Ascending aorta (tissue), 2 donors: ENCODE measurements around the gene OSBPL8. TPM values are rescaled to one million over a fixed set of nuclear protein-coding genes. Genes with fewer than 3 reads are reported as not detected.

ENCODE experiments used
- DNase-seq, 2 donors: peaks; one replicate each; pipeline ENCODE4 v3.0.0-alpha.2; 2019; ENCODE audit warnings: low spot score in 2 of 2
- H3K27ac ChIP-seq, 2 donors: fragments of 200-600 bp; sonication (generic); one replicate each; pipeline ENCODE4 v1.5.1; 2016 to 2017; ENCODE audit warnings: mild to moderate bottlenecking in 1 of 2
- H3K27me3 ChIP-seq: fragments of 200-600 bp; sonication (generic); one replicate; pipeline ENCODE4 v1.5.1; 2017
- H3K36me3 ChIP-seq, 2 donors: fragments of 200-600 bp; sonication (generic); one replicate each; pipeline ENCODE4 v1.5.1; 2016
- H3K4me1 ChIP-seq, 2 donors: fragments of 200-600 bp; sonication (generic); one replicate each; pipeline ENCODE4 v1.5.1; 2016 to 2017; ENCODE audit warnings: mild to moderate bottlenecking in 1 of 2
- H3K4me3 ChIP-seq, 2 donors: fragments of 200-600 bp; sonication (generic); one replicate each; pipeline ENCODE4 v1.5.1; 2016 to 2017; ENCODE audit warnings: mild to moderate bottlenecking in 1 of 2
- H3K9me3 ChIP-seq, 2 donors: fragments of 200-600 bp; sonication (generic); one replicate each; pipeline ENCODE4 v1.5.1; 2016
- CTCF ChIP-seq, 3 experiments: fragments of 200-600 bp in 2 of 3; fragments of 450-650 bp in 1 of 3; sonication (generic) in 2 of 3; IDR thresholded peaks; one replicate each; pipeline ENCODE4 v1.5.1; 2016 to 2019; ENCODE audit warnings: antibody characterized with exemption in 3 of 3, mild to moderate bottlenecking in 1 of 3, moderate library complexity in 1 of 3
- intact Hi-C: fragments of 100-400 bp; cut with DNase I; formaldehyde crosslinking; loops from one replicate; pipeline ENCODE4 v1.15.1; 2023
- total RNA-seq: library from RNA; depleted of rRNA; stranded (reverse); fragments of >200 nt; gene quantifications from one replicate; pipeline ENCODE4 v1.1.0, GENCODE V29; 2016

OSBPL8 gene
- total RNA-seq, 1 donor from 2014 or later = 18.6 TPM

GRCh38 chr12:76562130-76562529 is 2.6 kb upstream of the OSBPL8 start:
- TF ChIP-seq CTCF (IDR thresholded peaks at IDR 0.05) = no peak
- intact Hi-C loops = loop anchor here (10.0 kb wide), 1 partner anchor 233 kb away; no protein-coding TSS in a partner anchor

GRCh38 chr12:76560086-76560491 is 518 bp upstream of the OSBPL8 start:
- TF ChIP-seq CTCF (IDR thresholded peaks at IDR 0.05) = no peak
- intact Hi-C loops = loop anchor here (10.0 kb wide), 1 partner anchor 235 kb away; no protein-coding TSS in a partner anchor

More at GRCh38 chr12:76562130-76562529, 2.6 kb upstream of the OSBPL8 start:
- Histone ChIP-seq H3K27me3 (no peaks in the 10 kb centered on the region), H3K9me3 (no peaks in the 10 kb centered on the region), H3K27ac (no peak overlapping the region), H3K36me3 (no peaks in the 10 kb centered on the region), H3K4me1 (peaks cover 4 to 8% of the 10 kb centered on the region in 2 donors), H3K4me3 (no peak overlapping the region)
- DNase-seq = no peak

GRCh38 chr12:76558684-76559399 is 729 bp downstream of the OSBPL8 start:
- H3K9me3 ChIP-seq = no peaks in the 10 kb centered on the region
- peak overlapping the region; percentile 71 to 89 for H3K4me3 ChIP-seq
- no peaks in the 10 kb centered on the region for H3K27me3 ChIP-seq
- peak; percentile 13 to 76 for DNase-seq
- no peaks in the 10 kb centered on the region for H3K36me3 ChIP-seq
- no peak for TF ChIP-seq CTCF (IDR thresholded peaks at IDR 0.05)
- intact Hi-C loops = loop anchor here (1.0 to 5.0 kb wide), 5 partner anchors 205 to 1078 kb away; partner anchors contain the start of genes BBS10, CSRP2, GLIPR1 and NAP1L1
- H3K27ac ChIP-seq = peak overlapping the region; percentile 91 to 95
- peaks cover 6 to 11% of the 10 kb centered on the region in 2 donors for H3K4me1 ChIP-seq

More at GRCh38 chr12:76560086-76560491, 518 bp upstream of the OSBPL8 start:
- Histone ChIP-seq H3K9me3 (no peaks in the 10 kb centered on the region), H3K4me1 (peaks cover 4 to 9% of the 10 kb centered on the region in 2 donors), H3K36me3 (no peaks in the 10 kb centered on the region), H3K4me3 (peak overlapping the region; percentile 71 to 89), H3K27me3 (no peaks in the 10 kb centered on the region), H3K27ac (peak overlapping the region; percentile 91 to 95)
- no peak for DNase-seq

- peaks cover 6 to 21% of the 10 kb centered on the region in 2 donors for H3K4me1 ChIP-seq
- TF ChIP-seq CTCF (IDR thresholded peaks at IDR 0.05) = no peak
- intact Hi-C loops = loop anchor here (5.0 kb wide), 1 partner anchor 209 kb away; the partner anchor contains the start of gene BBS10
- no peaks in the 10 kb centered on the region for H3K9me3 ChIP-seq
- no peaks in the 10 kb centered on the region for H3K36me3 ChIP-seq
- no peaks in the 10 kb centered on the region for H3K27me3 ChIP-seq
- no peak overlapping the region for H3K4me3 ChIP-seq
- DNase-seq = no peak
- H3K27ac ChIP-seq = no peak overlapping the region
Measured at GRCh38 chr12:76556368-76556767, 3.2 kb downstream of the OSBPL8 start.

- DNase-seq = no peak
- Histone ChIP-seq H3K27ac (no peak overlapping the region), H3K9me3 (no peaks in the 10 kb centered on the region), H3K27me3 (no peaks in the 10 kb centered on the region), H3K4me3 (no peak overlapping the region), H3K4me1 (peaks cover 6 to 21% of the 10 kb centered on the region in 2 donors), H3K36me3 (no peaks in the 10 kb centered on the region)
- TF ChIP-seq CTCF (IDR thresholded peaks at IDR 0.05) = no peak
- intact Hi-C loops = loop anchor here (5.0 kb wide), 1 partner anchor 208 kb away; the partner anchor contains the start of gene BBS10
Measured at GRCh38 chr12:76555797-76556196, 3.8 kb downstream of the OSBPL8 start.
